Erythroblast (primary cell): ENCODE measurements around the gene ESCO1.
A peak's percentile ranks its signal among the peaks of the same experiment; 100 is the strongest.

Experiments used
- GATA1 ChIP-seq: IDR thresholded peaks from 2 replicates; pipeline ENCODE4 v1.6.1; 2011; ENCODE audit warnings: low read depth, mild to moderate bottlenecking, control low read depth, low read length, moderate library complexity
- POLR2A ChIP-seq: IDR thresholded peaks from 2 replicates; pipeline ENCODE4 v1.6.1; 2011; ENCODE audit warnings: mild to moderate bottlenecking, low read length

- TF ChIP-seq POLR2A (peak; percentile 94), GATA1 (no peak)
These were observed 11.9 kb upstream of the ESCO1 start, which contains the start of gene SNRPD1 for GRCh38 chr18:21612125-21613039.
